HG02759 (cell line): Measurements from ENCODE around the gene MAP2K7.
"Not testable (repeated sequence)": the region's sequence is repeated elsewhere in the genome, so short reads cannot be mapped to it uniquely, and the experiment has no call there.

Experiments used
- ATAC-seq: cut with Tn5 transposase; IDR thresholded peaks from one replicate; pipeline ENCODE4 v1.9.1; 2021; ENCODE audit warnings: mild to moderate bottlenecking, moderate library complexity; ENCODE audit not compliant: unreplicated experiment

The MAP2K7 gene

GRCh38 chr19:7907122-7907521 is 3.4 kb downstream of the MAP2K7 start:
- no peak for ATAC-seq

GRCh38 chr19:7907544-7907943 is 3.9 kb downstream of the MAP2K7 start:
- ATAC-seq: no peak

GRCh38 chr19:7908078-7908699 is 4.5 kb downstream of the MAP2K7 start:
- ATAC-seq: no peak

GRCh38 chr19:7908742-7909461 is 5.2 kb downstream of the MAP2K7 start:
- no peak for ATAC-seq

- ATAC-seq: no peak
Observed at GRCh38 chr19:7909471-7910067, 5.9 kb downstream of the MAP2K7 start.

- no peak for ATAC-seq
Observed at GRCh38 chr19:7910321-7911161, 6.9 kb downstream of the MAP2K7 start.

GRCh38 chr19:7911508-7912143 is 7.9 kb downstream of the MAP2K7 start:
- no peak for ATAC-seq

- no peak for ATAC-seq
Observed at GRCh38 chr19:7912144-7912696, 8.5 kb downstream of the MAP2K7 start.

GRCh38 chr19:7912697-7913564 is 9.3 kb downstream of the MAP2K7 start:
- ATAC-seq: no peak

- no peak for ATAC-seq
Observed at GRCh38 chr19:7913652-7914051, 10.0 kb downstream of the MAP2K7 start.

GRCh38 chr19:7914099-7914498 is 10.4 kb downstream of the MAP2K7 start:
- no peak for ATAC-seq

GRCh38 chr19:7914598-7915045 is 10.9 kb downstream of the MAP2K7 start, which contains the start of gene TGFBR3L:
Gene TGFBR3L (plus strand): TSS chr19:7914830.
- no peak for ATAC-seq

- ATAC-seq: no peak
Observed at GRCh38 chr19:7915250-7916102, 11.8 kb downstream of the MAP2K7 start.

GRCh38 chr19:7916103-7916954 is 12.7 kb downstream of the MAP2K7 start:
- no peak for ATAC-seq

- no peak for ATAC-seq
Observed at GRCh38 chr19:7916955-7917266, 13.2 kb downstream of the MAP2K7 start.

GRCh38 chr19:7917267-7918061 is 13.8 kb downstream of the MAP2K7 start:
- ATAC-seq: no peak

GRCh38 chr19:7918062-7918614 is 14.5 kb downstream of the MAP2K7 start:
- ATAC-seq: not testable (repeated sequence)
